SK-N-SH treated with all-trans-retinoic acid at 6 μM for 48 hours (cell line): ENCODE results near the gene PIM2.

Experiments
- ATAC-seq: fragments of 200-7000 bp; cut with Tn5 transposase; 3 replicates; pipeline ENCODE4 v1.9.1; 2020; ENCODE audit warnings: mild to moderate bottlenecking, moderate library complexity
- ARNTL ChIP-seq: fragments of 450-650 bp; formaldehyde crosslinking; IDR thresholded peaks from 2 replicates; pipeline ENCODE4 v1.5.0; 2020; ENCODE audit warnings: low read depth, mild to moderate bottlenecking, moderate library complexity, borderline replicate concordance
- BACH2 ChIP-seq: fragments of 250-450 bp; sonication (Bioruptor Pico); IDR thresholded peaks from 2 replicates; pipeline ENCODE4 v1.9.0; 2021; ENCODE audit warnings: mild to moderate bottlenecking, borderline replicate concordance
- CREB5 ChIP-seq: fragments of 250-450 bp; sonication (Bioruptor Pico); IDR thresholded peaks from 2 replicates; pipeline ENCODE4 v1.5.1; 2020; ENCODE audit warnings: low read depth, mild to moderate bottlenecking, moderate library complexity
- CSDC2 ChIP-seq: fragments of 250-450 bp; sonication (Bioruptor Pico); IDR thresholded peaks from 2 replicates; pipeline ENCODE4 v1.5.0; 2020; ENCODE audit warnings: mild to moderate bottlenecking, moderate library complexity
- CSRNP3 ChIP-seq: fragments of 250-450 bp; sonication (Bioruptor Pico); IDR thresholded peaks from 2 replicates; pipeline ENCODE4 v1.5.1; 2021; ENCODE audit warnings: mild to moderate bottlenecking, moderate library complexity
- ESRRG ChIP-seq: fragments of 250-450 bp; sonication (Bioruptor Pico); IDR thresholded peaks from 2 replicates; pipeline ENCODE4 v1.6.1; 2021; ENCODE audit warnings: mild to moderate bottlenecking
- GLIS3 ChIP-seq: fragments of 250-450 bp; sonication (Bioruptor Pico); IDR thresholded peaks from 2 replicates; pipeline ENCODE4 v1.5.0; 2020; ENCODE audit warnings: mild to moderate bottlenecking, moderate library complexity
- OSR1 ChIP-seq: fragments of 250-450 bp; sonication (Bioruptor Pico); IDR thresholded peaks from 2 replicates; pipeline ENCODE4 v1.8.0; 2022; ENCODE audit warnings: moderate library complexity, mild to moderate bottlenecking, inconsistent platforms
- PATZ1 ChIP-seq: fragments of 250-450 bp; sonication (Bioruptor Pico); IDR thresholded peaks from 2 replicates; pipeline ENCODE4 v1.8.0; 2020; ENCODE audit warnings: mild to moderate bottlenecking, moderate library complexity, borderline replicate concordance
- SNAI2 ChIP-seq: fragments of 250-450 bp; sonication (Bioruptor Pico); IDR thresholded peaks from 2 replicates; pipeline ENCODE4 v1.5.0; 2020; ENCODE audit warnings: mild to moderate bottlenecking, moderate library complexity
- TCF4 ChIP-seq: fragments of 250-450 bp; sonication (Bioruptor Pico); IDR thresholded peaks from 2 replicates; pipeline ENCODE4 v1.8.0; 2021; ENCODE audit warnings: mild to moderate bottlenecking, moderate library complexity, borderline replicate concordance
- TOX ChIP-seq: fragments of 250-450 bp; sonication (Bioruptor Pico); IDR thresholded peaks from 2 replicates; pipeline ENCODE4 v1.8.0; 2021; ENCODE audit warnings: mild to moderate bottlenecking, moderate library complexity, borderline replicate concordance
- TSHZ2 ChIP-seq: fragments of 250-450 bp; sonication (Bioruptor Pico); IDR thresholded peaks from 2 replicates; pipeline ENCODE4 v1.5.0; 2020; ENCODE audit warnings: mild to moderate bottlenecking, moderate library complexity
- ZC3H10 ChIP-seq: fragments of 250-450 bp; sonication (Bioruptor Pico); IDR thresholded peaks from 2 replicates; pipeline ENCODE4 v1.5.1; 2021; ENCODE audit warnings: mild to moderate bottlenecking, moderate library complexity
- ZFP3 ChIP-seq: fragments of 250-450 bp; sonication (Bioruptor Pico); IDR thresholded peaks from 2 replicates; pipeline ENCODE4 v1.5.0; 2020; ENCODE audit warnings: mild to moderate bottlenecking, moderate library complexity
- ZFP30 ChIP-seq: fragments of 450-650 bp; formaldehyde crosslinking; IDR thresholded peaks from 2 replicates; pipeline ENCODE4 v1.5.0; 2022; ENCODE audit warnings: mild to moderate bottlenecking, moderate library complexity
- ZNF565 ChIP-seq: fragments of 450-650 bp; formaldehyde crosslinking; conservative IDR thresholded peaks from 2 replicates; pipeline ENCODE4 v1.5.0; 2020; ENCODE audit warnings: low read depth, mild to moderate bottlenecking, moderate library complexity
- ZNF70 ChIP-seq: fragments of 450-650 bp; formaldehyde crosslinking; IDR thresholded peaks from 2 replicates; pipeline ENCODE4 v1.5.0; 2020; ENCODE audit warnings: mild to moderate bottlenecking, moderate library complexity
- ZNF8 ChIP-seq: fragments of 450-650 bp; formaldehyde crosslinking; IDR thresholded peaks from 2 replicates; pipeline ENCODE4 v1.5.0; 2020; ENCODE audit warnings: mild to moderate bottlenecking, moderate library complexity

The PIM2 gene

GRCh38 chrX:48933757-48934156 lies 14.9 kb upstream of the PIM2 start (continued):
- TF ChIP-seq CREB5: no peak
- no peak for TF ChIP-seq OSR1 (CRISPR knock-in tag)
- TF ChIP-seq ZFP30 (CRISPR knock-in tag): no peak

GRCh38 chrX:48927736-48928382 lies 9.0 kb upstream of the PIM2 start:
- no peak for ATAC-seq
- TF ChIP-seq ZNF565 (CRISPR knock-in tag): no peak
- no peak for TF ChIP-seq ZC3H10 (CRISPR knock-in tag)
- no peak for TF ChIP-seq BACH2 (CRISPR knock-in tag)
- no peak for TF ChIP-seq ESRRG (CRISPR knock-in tag)
- no peak for TF ChIP-seq CREB5
- no peak for TF ChIP-seq TOX
- no peak for TF ChIP-seq ZNF8 (CRISPR knock-in tag)
- TF ChIP-seq OSR1 (CRISPR knock-in tag): no peak

GRCh38 chrX:48927123-48927522 lies 8.3 kb upstream of the PIM2 start:
- ATAC-seq: no peak
- TF ChIP-seq ZNF8 (CRISPR knock-in tag) (no peak), PATZ1 (CRISPR knock-in tag) (no peak)

GRCh38 chrX:48924270-48924669 lies 5.4 kb upstream of the PIM2 start:
- TF ChIP-seq TSHZ2 (no peak), ZFP3 (CRISPR knock-in tag) (no peak), SNAI2 (CRISPR knock-in tag) (no peak), TOX (no peak), ZFP30 (CRISPR knock-in tag) (no peak), CSRNP3 (CRISPR knock-in tag) (no peak), TCF4 (CRISPR knock-in tag) (no peak), ZNF70 (CRISPR knock-in tag) (no peak), ZNF565 (CRISPR knock-in tag) (no peak), GLIS3 (CRISPR knock-in tag) (no peak), ESRRG (CRISPR knock-in tag) (no peak)
- no peak for ATAC-seq

GRCh38 chrX:48923771-48924170 lies 4.9 kb upstream of the PIM2 start:
- TF ChIP-seq BACH2 (CRISPR knock-in tag) (no peak), ARNTL (CRISPR knock-in tag) (no peak), OSR1 (CRISPR knock-in tag) (no peak), ESRRG (CRISPR knock-in tag) (no peak), CSRNP3 (CRISPR knock-in tag) (no peak), ZFP3 (CRISPR knock-in tag) (no peak), GLIS3 (CRISPR knock-in tag) (no peak), SNAI2 (CRISPR knock-in tag) (no peak), CSDC2 (CRISPR knock-in tag) (no peak), CREB5 (no peak)
- no peak for ATAC-seq
